Neutrophil (primary cell): ENCODE measurements around the gene TRIM28.

Experiments used
- H3K27ac ChIP-seq: fragments of 200-600 bp; sonication (generic); 2 replicates; pipeline ENCODE4 v1.5.1; 2016; ENCODE audit warnings: mild to moderate bottlenecking, moderate library complexity
- H3K27me3 ChIP-seq: fragments of 200-600 bp; sonication (generic); 2 replicates; pipeline ENCODE4 v1.6.0; 2016; ENCODE audit warnings: mild to moderate bottlenecking
- H3K36me3 ChIP-seq: fragments of 200-600 bp; sonication (generic); 2 replicates; pipeline ENCODE4 v1.5.1; 2017
- H3K4me1 ChIP-seq, 2 experiments: fragments of 200-600 bp in 1 of 2; sonication (generic) in 1 of 2; 1 replicate in 1 of 2; 2 replicates in 1 of 2; pipeline versions ENCODE4 v1.5.1 to v1.6.1; 2013 to 2016; ENCODE audit warnings: low read depth in 1 of 2, low read length in 1 of 2, mild to moderate bottlenecking in 1 of 2, moderate library complexity in 1 of 2; ENCODE audit not compliant: control insufficient read depth in 1 of 2, insufficient read depth in 1 of 2
- H3K4me3 ChIP-seq, 2 experiments: fragments of 200-600 bp in 1 of 2; sonication (generic) in 1 of 2; 1 replicate in 1 of 2; 2 replicates in 1 of 2; pipeline ENCODE4 v1.5.1; 2013 to 2016; ENCODE audit warnings: low read depth in 1 of 2, low read length in 1 of 2, mild to moderate bottlenecking in 1 of 2, moderate library complexity in 1 of 2
- H3K9me3 ChIP-seq: fragments of 200-600 bp; sonication (generic); 2 replicates; pipeline ENCODE4 v1.5.1; 2016
- CTCF ChIP-seq: fragments of 200-600 bp; sonication (generic); IDR thresholded peaks from 2 replicates; pipeline ENCODE4 v1.5.1; 2016; ENCODE audit warnings: antibody characterized with exemption

Gene TRIM28

GRCh38 chr19:58552655-58553054 is 8.8 kb downstream of the TRIM28 start:
- peaks cover 36 to 37% of the 10 kb centered on the region in 2 experiments for H3K4me1 ChIP-seq

GRCh38 chr19:58553799-58554493 is 10.1 kb downstream of the TRIM28 start:
- H3K36me3 ChIP-seq, result peaks cover 72% of the 10 kb centered on the region
- no peak for TF ChIP-seq CTCF

More at GRCh38 chr19:58552655-58553054, 8.8 kb downstream of the TRIM28 start:
- peaks cover 85% of the 10 kb centered on the region for H3K36me3 ChIP-seq
- no peaks in the 10 kb centered on the region for H3K9me3 ChIP-seq
- no peak overlapping the region for H3K4me3 ChIP-seq
- H3K27me3 ChIP-seq, result no peaks in the 10 kb centered on the region
- TF ChIP-seq CTCF, result no peak
- peak overlapping the region; percentile 52 for H3K27ac ChIP-seq

GRCh38 chr19:58554494-58555368 is 10.9 kb downstream of the TRIM28 start, which contains the start of gene CHMP2A:
Gene CHMP2A (minus strand): TSS chr19:58555105. CDS start chr19:58554212, 893 bp downstream.
- H3K27ac ChIP-seq, result peak within 1 kb of the TSS; percentile 100
- H3K27me3 ChIP-seq, result no peaks in the 10 kb centered on the region
- peak; percentile 36 for TF ChIP-seq CTCF
- peak within 1 kb of the TSS; percentile 84 to 95 for H3K4me3 ChIP-seq
- H3K36me3 ChIP-seq, result peaks cover 64% of the 10 kb centered on the region
- peaks cover 43 to 47% of the 10 kb centered on the region in 2 experiments for H3K4me1 ChIP-seq
- no peaks in the 10 kb centered on the region for H3K9me3 ChIP-seq

More at GRCh38 chr19:58553799-58554493, 10.1 kb downstream of the TRIM28 start:
- H3K4me3 ChIP-seq, result peak overlapping the region; percentile 84 to 95
- peaks cover 38 to 41% of the 10 kb centered on the region in 2 experiments for H3K4me1 ChIP-seq
- no peaks in the 10 kb centered on the region for H3K27me3 ChIP-seq
- no peaks in the 10 kb centered on the region for H3K9me3 ChIP-seq
- H3K27ac ChIP-seq, result peak overlapping the region; percentile 100

- no peaks in the 10 kb centered on the region for H3K9me3 ChIP-seq
- H3K4me1 ChIP-seq, result peaks cover 47 to 50% of the 10 kb centered on the region in 2 experiments
- peaks cover 57% of the 10 kb centered on the region for H3K36me3 ChIP-seq
- peaks cover 1% of the 10 kb centered on the region for H3K27me3 ChIP-seq
- TF ChIP-seq CTCF, result no peak
- peak overlapping the region; percentile 84 to 95 for H3K4me3 ChIP-seq
- peak overlapping the region; percentile 100 for H3K27ac ChIP-seq
Observed at GRCh38 chr19:58555369-58555885, 11.6 kb downstream of the TRIM28 start.

- Histone ChIP-seq H3K4me3 (peak overlapping the region; percentile 67 to 84), H3K27me3 (peaks cover 8% of the 10 kb centered on the region), H3K4me1 (peaks cover 47 to 50% of the 10 kb centered on the region in 2 experiments), H3K27ac (peak overlapping the region; percentile 100), H3K9me3 (no peaks in the 10 kb centered on the region), H3K36me3 (peaks cover 51% of the 10 kb centered on the region)
- no peak for TF ChIP-seq CTCF
Observed at GRCh38 chr19:58555920-58556621, 12.2 kb downstream of the TRIM28 start.
